ENCODE data around the gene MGAT4B. TPM values are rescaled to one million over a fixed set of nuclear protein-coding genes. Genes with fewer than 3 reads are reported as not detected.

Gene MGAT4B
- total and polyA plus RNA-seq, 2 of the 4 experiments (the other 2 are of a cell fraction): 73.7 to 155 TPM

- DNase-seq: peak; percentile 27
- intact Hi-C loops (cut with micrococcal nuclease): no loop called here
- Histone ChIP-seq H3K56ac (ENCODE audit: extremely low read depth, insufficient read depth, low read length) (no peak within 1 kb of the TSS), H2AFZ (replicated peaks; ENCODE audit: low read length, poor library complexity) (peak within 1 kb of the TSS; percentile 46), H2AK5ac (ENCODE audit: low read depth, low read length) (peak within 1 kb of the TSS; percentile 1; the same call in 1 of the 2 replicates), H3K23ac (ENCODE audit: low read depth, low read length) (no peak within 1 kb of the TSS), H3K9me1 (ENCODE audit: insufficient read depth, low read length) (no peaks in the 10 kb centered on the region), H2BK5ac (ENCODE audit: low read depth, low read length, poor library complexity, severe bottlenecking) (no peak within 1 kb of the TSS), H3K4me1 (ENCODE audit: control insufficient read depth, insufficient read depth, low read length) (peaks cover 9% of the 10 kb centered on the region; the same call in 1 of the 2 replicates), H2BK120ac (ENCODE audit: low read depth, low read length) (no peak within 1 kb of the TSS), H2BK15ac (ENCODE audit: low read depth, low read length) (no peak within 1 kb of the TSS), H2BK20ac (ENCODE audit: low read depth, low read length) (no peak within 1 kb of the TSS), H3K27ac (ENCODE audit: insufficient read depth, low read length) (no peak within 1 kb of the TSS), H3K18ac (ENCODE audit: low read depth, low read length) (no peak within 1 kb of the TSS), H4K5ac (ENCODE audit: low read depth, low read length) (0 out of 2 replicates have a peak within 1 kb of the TSS, but pooled peaks have one; percentile 10), H3K4me3 (ENCODE audit: insufficient read depth, low read depth, low read length) (no peak within 1 kb of the TSS), H3K27me3 (ENCODE audit: control insufficient read depth, insufficient read depth, low read length) (no peaks in the 10 kb centered on the region), H3K4me2 (ENCODE audit: low read depth, low read length) (no peak within 1 kb of the TSS; the same call in 1 of the 2 replicates), H3K36me3 (ENCODE audit: control insufficient read depth, insufficient read depth, low read length) (peaks cover 19% of the 10 kb centered on the region), H4K8ac (ENCODE audit: low read depth in 2 of 2, low read length in 2 of 2) (no peak within 1 kb of the TSS), H4K91ac (ENCODE audit: insufficient read depth, low read depth, low read length) (no peak within 1 kb of the TSS), H3K4ac (ENCODE audit: low read depth, low read length) (no peak within 1 kb of the TSS), H4K20me1 (ENCODE audit: insufficient read depth, low read length) (0 out of 2 replicates have a peak, but pooled peaks cover 7% of the 10 kb centered on the region), H3K9ac (ENCODE audit: low read depth, low read length) (no peak within 1 kb of the TSS), H3K9me3 (ENCODE audit: control insufficient read depth, insufficient read depth, low read length) (no peaks in the 10 kb centered on the region), H2AK9ac (replicated peaks; ENCODE audit: low read depth, low read length, poor library complexity) (peak within 1 kb of the TSS; percentile 92), H3K79me1 (ENCODE audit: low read depth in 1 of 2, low read length in 2 of 2) (no peaks in the 10 kb centered on the region), H3K14ac (replicated peaks; ENCODE audit: low read depth, low read length) (no peak within 1 kb of the TSS)
- in situ Hi-C loops (cut with MboI; ENCODE audit: low sequenced_read_pairs): no loop called here
- BruUV-seq (replicated peaks): no TSS peak
- TF ChIP-seq RFX5 (IDR thresholded peaks at IDR 0.05; ENCODE audit: low read depth, low read length) (no peak), FOS (IDR thresholded peaks at IDR 0.05; ENCODE audit: low read depth, low read length) (no peak), NFE2L2 (IDR thresholded peaks at IDR 0.05; ENCODE audit: low read depth, low read length) (no peak)
- no peak for ATAC-seq (ENCODE audit: low read depth)
- CTCF ChIA-PET: no interaction called here
- dilution Hi-C loops (cut with HindIII; ENCODE audit: low sequenced_read_pairs, unreplicated experiment): no loop called here
- POLR2A ChIA-PET (ENCODE audit: unreplicated experiment): no interaction called here
- 50% methylated on average over 2 of the region's 19 CpGs; no CpG with 5 or more reads in 1 of the 2 experiments for WGBS, 2 experiments (ENCODE audit: extremely low coverage in 2 of 2, insufficient read length in 1 of 2)
These were observed 13.1 kb downstream of the MGAT4B start, which contains the start of gene LTC4S for GRCh38 chr5:179793468-179794139. Gene LTC4S, plus strand, starts transcription at chr5:179793986. Its CDS starts 95 bp downstream, at chr5:179794081.

Measured in IMR-90 (cell line).